ENCODE measurements around the gene TFPI2.

- TF ChIP-seq CTCF (IDR thresholded peaks at IDR 0.05) (no peak), POLR2AphosphoS5 (IDR thresholded peaks at IDR 0.05) (no peak)
Measured at GRCh38 chr7:93921186-93921585, 30.6 kb upstream of the TFPI2 start.

Measured in stomach (tissue), 4 donors.